NCI-H2171 (cell line): ENCODE measurements around the gene ATP8A2.
A peak's percentile ranks its signal among the peaks of the same experiment; 100 is the strongest.
"Not testable (repeated sequence)": the region's sequence is repeated elsewhere in the genome, so short reads cannot be mapped to it uniquely, and the experiment has no call there.

Experiments used
- DNase-seq: peaks from one replicate; lab custom pipeline; 2025; lab: John Stamatoyannopoulos, UW

The ATP8A2 gene

GRCh38 chr13:26041444-26041843 is 669.7 kb downstream of the ATP8A2 start:
- no peak for DNase-seq

- no peak for DNase-seq
Measured at GRCh38 chr13:26042785-26043184, 671.0 kb downstream of the ATP8A2 start.

- DNase-seq, result no peak
Measured at GRCh38 chr13:26045142-26045541, 673.4 kb downstream of the ATP8A2 start.

- no peak for DNase-seq
Measured at GRCh38 chr13:26046639-26047038, 674.9 kb downstream of the ATP8A2 start.

GRCh38 chr13:26047040-26047439 is 675.3 kb downstream of the ATP8A2 start:
- no peak for DNase-seq

GRCh38 chr13:26048741-26049140 is 677.0 kb downstream of the ATP8A2 start:
- DNase-seq, result no peak

GRCh38 chr13:26050568-26051230 is 678.9 kb downstream of the ATP8A2 start:
- DNase-seq, result no peak

- DNase-seq, result no peak
Measured at GRCh38 chr13:26051231-26051656, 679.5 kb downstream of the ATP8A2 start.

- peak; percentile 53 for DNase-seq
Measured at GRCh38 chr13:26051657-26052311, 680.0 kb downstream of the ATP8A2 start, which contains the start of gene SHISA2. Gene SHISA2 (minus strand): TSS chr13:26052016. CDS start chr13:26050975, 1,041 bp downstream.

GRCh38 chr13:26052337-26052736 is 680.6 kb downstream of the ATP8A2 start:
- DNase-seq, result no peak

GRCh38 chr13:26053418-26053980 is 681.7 kb downstream of the ATP8A2 start:
- no peak for DNase-seq

- DNase-seq, result peak; percentile 35
Measured at GRCh38 chr13:26054896-26055295, 683.1 kb downstream of the ATP8A2 start.

- DNase-seq, result no peak
Measured at GRCh38 chr13:26058704-26059103, 686.9 kb downstream of the ATP8A2 start.

- DNase-seq, result no peak
Measured at GRCh38 chr13:26060357-26060756, 688.6 kb downstream of the ATP8A2 start.

GRCh38 chr13:26061256-26061655 is 689.5 kb downstream of the ATP8A2 start:
- no peak for DNase-seq

- DNase-seq, result no peak
Measured at GRCh38 chr13:26061947-26062346, 690.2 kb downstream of the ATP8A2 start.

- peak; percentile 29 for DNase-seq
Measured at GRCh38 chr13:26062853-26063444, 691.2 kb downstream of the ATP8A2 start.

- DNase-seq, result not testable (repeated sequence)
Measured at GRCh38 chr13:26066492-26066891, 694.7 kb downstream of the ATP8A2 start.

GRCh38 chr13:26067601-26068000 is 695.8 kb downstream of the ATP8A2 start:
- no peak for DNase-seq

GRCh38 chr13:26068372-26068771 is 696.6 kb downstream of the ATP8A2 start:
- DNase-seq, result not testable (repeated sequence)

GRCh38 chr13:26069642-26070041 is 697.9 kb downstream of the ATP8A2 start:
- DNase-seq, result not testable (repeated sequence)

GRCh38 chr13:26071691-26072090 is 699.9 kb downstream of the ATP8A2 start:
- no peak for DNase-seq

GRCh38 chr13:26072335-26072734 is 700.6 kb downstream of the ATP8A2 start:
- DNase-seq, result not testable (repeated sequence)
